ENCODE results near the gene CARD8. TPM values are rescaled to one million over a fixed set of nuclear protein-coding genes. Genes with fewer than 3 reads are reported as not detected.

The CARD8 gene
- total and polyA plus RNA-seq, 10 of the 15 experiments (the other 5 are each of a cell fraction or from before 2014, with no cell fraction given): 39.8 to 69.8 (median 46.1) TPM

DNA sequence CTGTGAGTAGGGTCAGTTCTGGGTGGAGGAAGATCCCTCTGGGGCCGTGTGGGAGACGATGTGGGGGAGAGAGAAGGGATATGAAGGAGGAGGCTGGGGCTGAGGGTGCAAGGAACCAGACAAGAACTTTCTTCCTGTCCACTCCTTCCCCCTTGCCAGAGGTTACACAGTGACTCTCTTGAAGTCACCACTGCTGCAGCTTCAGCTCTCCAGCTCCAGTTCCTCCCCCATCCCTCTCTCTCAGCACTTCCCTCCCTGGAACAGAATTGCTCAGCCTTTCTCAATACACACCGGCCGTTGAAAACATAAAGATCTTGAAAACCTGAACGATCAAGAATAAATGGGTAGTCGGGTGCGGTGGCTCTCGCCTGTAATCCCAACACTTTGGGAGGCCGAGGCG, 80.1 kb downstream of the CARD8 start:
- Histone ChIP-seq H2AFZ (ENCODE audit: control insufficient read depth, low read depth, low read length) (no peak overlapping the region), H3K36me3 (ENCODE audit: control insufficient read depth in 2 of 2, insufficient read depth in 2 of 2, low read length in 1 of 2) (peaks cover 0 to 4% of the 10 kb centered on the region in 2 experiments; a peak in 2 of 4 replicates), H3K79me2 (ENCODE audit: control insufficient read depth, insufficient read depth, low read length) (peaks cover 12% of the 10 kb centered on the region), H4K20me1 (ENCODE audit: control insufficient read depth, insufficient read depth) (no peaks in the 10 kb centered on the region), H3K4me3 (no peak overlapping the region), H3K4me1 (ENCODE audit: control insufficient read depth, insufficient read depth, low read length) (peaks cover 9% of the 10 kb centered on the region), H3K27ac (ENCODE audit: control insufficient read depth, insufficient read depth) (no peak overlapping the region), H3K9ac (ENCODE audit: control insufficient read depth, insufficient read depth, low read length) (no peak overlapping the region), H3K9me3 (replicated peaks; ENCODE audit: control insufficient read depth, insufficient read depth, low read length) (no peaks in the 10 kb centered on the region; the same call in 2 of the 3 replicates), H3K4me2 (ENCODE audit: control insufficient read depth, insufficient read depth) (no peak overlapping the region), H3K27me3 (replicated peaks in 1 of 2; ENCODE audit: control insufficient read depth in 2 of 2, insufficient read depth in 2 of 2, low read length in 1 of 2) (no peaks in the 10 kb centered on the region)
- ChIA-PET POLR2A (interaction anchor here (0.5 to 1.7 kb wide), 2 partner anchors 28 to 98 kb away, joined by 3 to 7 read pairs; no protein-coding TSS in a partner anchor), RAD21 (ENCODE audit: unreplicated experiment) (no interaction called here), SMC1A (ENCODE audit: uncharacterized antibody, unreplicated experiment) (no interaction called here), CTCF (interaction anchor here (1.1 kb wide), 1 partner anchor 19 kb away, joined by 4 read pairs; no protein-coding TSS in a partner anchor)
- no peak for TF ChIP-seq ZNF217 (IDR thresholded peaks at IDR 0.05)
- TF ChIP-seq ESRRA (IDR thresholded peaks at IDR 0.05; ENCODE audit: low read length): no peak
- TF ChIP-seq, protein P1, sequence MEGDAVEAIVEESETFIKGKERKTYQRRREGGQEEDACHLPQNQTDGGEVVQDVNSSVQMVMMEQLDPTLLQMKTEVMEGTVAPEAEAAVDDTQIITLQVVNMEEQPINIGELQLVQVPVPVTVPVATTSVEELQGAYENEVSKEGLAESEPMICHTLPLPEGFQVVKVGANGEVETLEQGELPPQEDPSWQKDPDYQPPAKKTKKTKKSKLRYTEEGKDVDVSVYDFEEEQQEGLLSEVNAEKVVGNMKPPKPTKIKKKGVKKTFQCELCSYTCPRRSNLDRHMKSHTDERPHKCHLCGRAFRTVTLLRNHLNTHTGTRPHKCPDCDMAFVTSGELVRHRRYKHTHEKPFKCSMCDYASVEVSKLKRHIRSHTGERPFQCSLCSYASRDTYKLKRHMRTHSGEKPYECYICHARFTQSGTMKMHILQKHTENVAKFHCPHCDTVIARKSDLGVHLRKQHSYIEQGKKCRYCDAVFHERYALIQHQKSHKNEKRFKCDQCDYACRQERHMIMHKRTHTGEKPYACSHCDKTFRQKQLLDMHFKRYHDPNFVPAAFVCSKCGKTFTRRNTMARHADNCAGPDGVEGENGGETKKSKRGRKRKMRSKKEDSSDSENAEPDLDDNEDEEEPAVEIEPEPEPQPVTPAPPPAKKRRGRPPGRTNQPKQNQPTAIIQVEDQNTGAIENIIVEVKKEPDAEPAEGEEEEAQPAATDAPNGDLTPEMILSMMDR (IDR thresholded peaks at IDR 0.05 in 2 of 3, conservative IDR thresholded peaks at IDR 0.05 in 1 of 3; ENCODE audit: control insufficient read depth in 2 of 3, extremely low read depth in 1 of 3, insufficient read depth in 1 of 3, low read depth in 3 of 3, low read length in 3 of 3): no peak
- TF ChIP-seq SRF (IDR thresholded peaks at IDR 0.05; ENCODE audit: low read depth in 2 of 2, low read length in 2 of 2): no peak
- no peak for TF ChIP-seq CREB1 (IDR thresholded peaks at IDR 0.05; ENCODE audit: low read depth)
- no peak for TF ChIP-seq ATF7 (IDR thresholded peaks at IDR 0.05; ENCODE audit: low read depth)
- no peak for TF ChIP-seq MEF2B (IDR thresholded peaks at IDR 0.05; ENCODE audit: partially characterized antibody, poor library complexity, severe bottlenecking)
- 96% methylated on average over 10 of the region's 10 CpGs for WGBS (ENCODE audit: insufficient coverage, insufficient replicate concordance, low lambda C conversion rate, missing lambda C conversion rate)
- BruUV-seq (replicated peaks): no TSS peak
- no peak for ATAC-seq
- in situ Hi-C loops (cut with MboI) (no loop called here), intact Hi-C loops (cut with micrococcal nuclease; ENCODE audit: unreplicated experiment) (loop anchor here (10.0 kb wide), 1 partner anchor 89 kb away; no protein-coding TSS in a partner anchor)
- no peak for FAIRE-seq
- DNase-seq (ENCODE audit: low read depth, low spot score): no peak

All from GM12878 (cell line).